LNCaP clone FGC (cell line): Measurements from ENCODE around the gene ZNHIT3.

Experiments
- DNase-seq: peaks from one replicate; pipeline ENCODE4 v3.0.0-alpha.2; 2011; ENCODE audit warnings: low read depth
- H3K4me3 ChIP-seq: 2 replicates; pipeline ENCODE4 v1.5.1; 2011; ENCODE audit warnings: mild to moderate bottlenecking, low read depth, low read length, control low read depth
- CTCF ChIP-seq: IDR thresholded peaks from 2 replicates; pipeline ENCODE4 v1.5.1; 2012; ENCODE audit warnings: mild to moderate bottlenecking; ENCODE audit not compliant: control insufficient read depth, insufficient read depth; ENCODE audit errors: extremely low read depth

ZNHIT3 gene

GRCh38 chr17:36498560-36499300 is 12.2 kb downstream of the ZNHIT3 start:
- DNase-seq = no peak
- H3K4me3 ChIP-seq = no peak overlapping the region
- no peak for TF ChIP-seq CTCF

- no peak for TF ChIP-seq CTCF
- H3K4me3 ChIP-seq = no peak overlapping the region
- no peak for DNase-seq
Measured at GRCh38 chr17:36500745-36501225, 14.3 kb downstream of the ZNHIT3 start.

GRCh38 chr17:36501351-36501750 is 14.9 kb downstream of the ZNHIT3 start:
- DNase-seq = no peak
- no peak for TF ChIP-seq CTCF

GRCh38 chr17:36501963-36502362 is 15.5 kb downstream of the ZNHIT3 start:
- DNase-seq = no peak
- H3K4me3 ChIP-seq = no peak overlapping the region
- no peak for TF ChIP-seq CTCF

More at GRCh38 chr17:36501351-36501750, 14.9 kb downstream of the ZNHIT3 start:
- no peak overlapping the region for H3K4me3 ChIP-seq

GRCh38 chr17:36503456-36504155 is 17.1 kb downstream of the ZNHIT3 start:
- no peak overlapping the region for H3K4me3 ChIP-seq
- DNase-seq = no peak
- TF ChIP-seq CTCF = no peak

GRCh38 chr17:36504156-36504545 is 17.7 kb downstream of the ZNHIT3 start:
- DNase-seq = no peak
- TF ChIP-seq CTCF = no peak
- H3K4me3 ChIP-seq = no peak overlapping the region
